ENCODE results near the gene ADARB2. TPM values are rescaled to one million over a fixed set of nuclear protein-coding genes. Genes with fewer than 3 reads are reported as not detected.

ADARB2 gene
- total RNA-seq, 1 donor from 2014 or later: 0.11 TPM

GRCh38 chr10:1452777-1453176 lies 284.5 kb downstream of the ADARB2 start:
- no peak overlapping the region for H3K4me3 ChIP-seq
- intact Hi-C loops (cut with micrococcal nuclease): no loop called here
- TF ChIP-seq CTCF (IDR thresholded peaks at IDR 0.05; ENCODE audit: borderline replicate concordance): no peak

GRCh38 chr10:1451941-1452340 lies 285.4 kb downstream of the ADARB2 start:
- peaks cover 70% of the 10 kb centered on the region for H3K27me3 ChIP-seq (ENCODE audit: low read depth)
- no peak overlapping the region for H3K4me3 ChIP-seq
- no peak for DNase-seq
- no peaks in the 10 kb centered on the region for H3K4me1 ChIP-seq
- no peaks in the 10 kb centered on the region for H3K36me3 ChIP-seq
- TF ChIP-seq CTCF (IDR thresholded peaks at IDR 0.05; ENCODE audit: borderline replicate concordance): no peak
- no peaks in the 10 kb centered on the region for H3K9me3 ChIP-seq (replicated peaks)
- H3K27ac ChIP-seq (replicated peaks): no peak overlapping the region
- intact Hi-C loops (cut with micrococcal nuclease): no loop called here

More at GRCh38 chr10:1452777-1453176, 284.5 kb downstream of the ADARB2 start:
- no peaks in the 10 kb centered on the region for H3K4me1 ChIP-seq
- H3K27ac ChIP-seq (replicated peaks): no peak overlapping the region
- H3K36me3 ChIP-seq: no peaks in the 10 kb centered on the region
- H3K27me3 ChIP-seq (ENCODE audit: low read depth): peaks cover 79% of the 10 kb centered on the region
- no peaks in the 10 kb centered on the region for H3K9me3 ChIP-seq (replicated peaks)
- no peak for DNase-seq

- Histone ChIP-seq H3K27me3 (ENCODE audit: low read depth) (peaks cover 67% of the 10 kb centered on the region), H3K9me3 (replicated peaks) (no peaks in the 10 kb centered on the region), H3K27ac (replicated peaks) (no peak overlapping the region), H3K4me3 (no peak overlapping the region), H3K4me1 (no peaks in the 10 kb centered on the region), H3K36me3 (no peaks in the 10 kb centered on the region)
- intact Hi-C loops (cut with micrococcal nuclease): no loop called here
- DNase-seq: no peak
- TF ChIP-seq CTCF (IDR thresholded peaks at IDR 0.05; ENCODE audit: borderline replicate concordance): no peak
Observed at GRCh38 chr10:1451362-1451888, 285.9 kb downstream of the ADARB2 start.

- Histone ChIP-seq H3K9me3 (replicated peaks) (no peaks in the 10 kb centered on the region), H3K36me3 (no peaks in the 10 kb centered on the region), H3K27ac (replicated peaks) (no peak overlapping the region), H3K27me3 (ENCODE audit: low read depth) (peaks cover 58% of the 10 kb centered on the region), H3K4me1 (no peaks in the 10 kb centered on the region), H3K4me3 (no peak overlapping the region)
- intact Hi-C loops (cut with micrococcal nuclease): no loop called here
- DNase-seq: no peak
- TF ChIP-seq CTCF (IDR thresholded peaks at IDR 0.05; ENCODE audit: borderline replicate concordance): no peak
Observed at GRCh38 chr10:1449572-1450205, 287.6 kb downstream of the ADARB2 start.

- H3K27ac ChIP-seq (replicated peaks): no peak overlapping the region
- no peak overlapping the region for H3K4me3 ChIP-seq
- no peak for TF ChIP-seq CTCF (IDR thresholded peaks at IDR 0.05; ENCODE audit: borderline replicate concordance)
- no peaks in the 10 kb centered on the region for H3K9me3 ChIP-seq (replicated peaks)
- H3K4me1 ChIP-seq: no peaks in the 10 kb centered on the region
- DNase-seq: no peak
- no peaks in the 10 kb centered on the region for H3K36me3 ChIP-seq
- intact Hi-C loops (cut with micrococcal nuclease): no loop called here
- H3K27me3 ChIP-seq (ENCODE audit: low read depth): peaks cover 52% of the 10 kb centered on the region
Observed at GRCh38 chr10:1449021-1449420, 288.3 kb downstream of the ADARB2 start.

Data from left ventricle myocardium inferior (tissue), 1 donor.